Effector CD8-positive, alpha-beta T cell (primary cell): Measurements from ENCODE around the gene IL15RA.

ENCODE experiments used
- DNase-seq: peaks from one replicate; lab custom pipeline; 2025; lab: John Stamatoyannopoulos, UW
- total RNA-seq, 4 experiments: gene quantifications; one replicate each; lab custom pipeline; 2026; lab: John Stamatoyannopoulos, UW

IL15RA gene
- total RNA-seq: 9.4 to 40.9 (median 17.4) reads per million in 4 experiments

- DNase-seq: peak; percentile 43
Measured at GRCh38 chr10:5977471-5978229, at the start of gene IL15RA. TSS of gene IL15RA (minus strand) at chr10:5977543. CDS start at chr10:5977492, 51 bp downstream.

GRCh38 chr10:6025683-6026255 is 48.4 kb upstream of the IL15RA start:
- DNase-seq: no peak

- DNase-seq: no peak
Measured at GRCh38 chr10:6024334-6024682, 47.0 kb upstream of the IL15RA start.

GRCh38 chr10:6023661-6024333 is 46.5 kb upstream of the IL15RA start:
- DNase-seq: no peak

- DNase-seq: no peak
Measured at GRCh38 chr10:6022660-6023059, 45.3 kb upstream of the IL15RA start.

GRCh38 chr10:6020826-6021225 is 43.5 kb upstream of the IL15RA start:
- DNase-seq: no peak

- no peak for DNase-seq
Measured at GRCh38 chr10:6019796-6020195, 42.5 kb upstream of the IL15RA start.

- no peak for DNase-seq
Measured at GRCh38 chr10:6019010-6019782, 41.9 kb upstream of the IL15RA start.

- DNase-seq: no peak
Measured at GRCh38 chr10:6018422-6018821, 41.1 kb upstream of the IL15RA start.

GRCh38 chr10:6017781-6018354 is 40.5 kb upstream of the IL15RA start:
- no peak for DNase-seq

GRCh38 chr10:6014241-6014761 is 37.0 kb upstream of the IL15RA start:
- peak; percentile 42 for DNase-seq

GRCh38 chr10:6013413-6014192 is 36.3 kb upstream of the IL15RA start:
- no peak for DNase-seq

GRCh38 chr10:6012121-6012905 is 35.0 kb upstream of the IL15RA start:
- no peak for DNase-seq

- no peak for DNase-seq
Measured at GRCh38 chr10:6011558-6011957, 34.2 kb upstream of the IL15RA start.

- DNase-seq: no peak
Measured at GRCh38 chr10:6010569-6010968, 33.2 kb upstream of the IL15RA start.

- DNase-seq: no peak
Measured at GRCh38 chr10:6009961-6010360, 32.6 kb upstream of the IL15RA start.

GRCh38 chr10:6009150-6009549 is 31.8 kb upstream of the IL15RA start:
- DNase-seq: no peak

- DNase-seq: no peak
Measured at GRCh38 chr10:6008497-6009142, 31.3 kb upstream of the IL15RA start.

- no peak for DNase-seq
Measured at GRCh38 chr10:6006991-6007390, 29.6 kb upstream of the IL15RA start.

GRCh38 chr10:6006546-6006945 is 29.2 kb upstream of the IL15RA start:
- DNase-seq: no peak
